ENCODE data around the gene ANTKMT. TPM values are rescaled to one million over a fixed set of nuclear protein-coding genes. Genes with fewer than 3 reads are reported as not detected.

ANTKMT gene
- total RNA-seq, 1 donor, result 25.3 TPM

- DNase-seq (ENCODE audit: low read depth in 2 of 3, low spot score in 2 of 3), result no peak
Measured at GRCh38 chr16:726188-726437, 5.2 kb downstream of the ANTKMT start.

- no peak for DNase-seq (ENCODE audit: low read depth in 2 of 3, low spot score in 2 of 3)
Measured at GRCh38 chr16:726438-727290, 5.7 kb downstream of the ANTKMT start, which contains the start of the genes CCDC78 and HAGHL. Gene CCDC78, minus strand, starts transcription at chr16:726443. Its CDS starts 76 bp downstream, at chr16:726367. Gene HAGHL, plus strand, starts transcription at chr16:727106. Its CDS starts 404 bp downstream, at chr16:727510.

DNA sequence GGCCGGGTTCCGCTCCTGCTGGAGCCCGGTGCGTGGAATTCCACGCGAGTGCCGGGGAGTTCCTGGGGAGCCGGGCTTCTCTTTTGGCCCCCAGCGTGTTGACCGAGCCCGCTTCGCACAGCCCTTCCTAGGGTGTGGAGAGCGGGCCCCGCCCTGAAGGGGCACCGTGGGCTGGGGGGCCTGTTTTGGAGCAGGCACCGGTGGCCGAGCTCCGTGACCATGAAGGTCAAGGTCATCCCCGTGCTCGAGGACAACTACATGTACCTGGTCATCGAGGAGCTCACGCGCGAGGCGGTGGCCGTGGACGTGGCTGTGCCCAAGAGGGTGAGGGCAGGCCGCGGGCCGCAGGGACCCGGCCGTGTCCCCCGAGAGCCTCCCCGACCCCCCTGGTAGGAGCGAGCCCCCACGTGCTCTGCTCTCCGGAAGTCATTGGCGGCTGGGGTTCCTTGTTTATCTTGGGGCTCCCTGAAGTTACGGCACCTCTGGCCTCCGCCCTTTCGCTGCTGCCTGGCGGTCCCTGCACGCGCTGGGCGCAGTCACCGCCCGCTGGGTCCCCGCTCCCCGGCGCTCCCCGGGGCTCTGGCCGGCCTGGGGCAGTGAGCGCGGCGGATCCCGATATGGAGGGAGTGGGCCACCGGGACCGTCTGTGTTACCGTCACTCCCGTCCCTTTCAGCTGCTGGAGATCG is 6.5 kb downstream of the ANTKMT start:
- DNase-seq (ENCODE audit: low read depth in 2 of 3, low spot score in 2 of 3), result no peak

DNA sequence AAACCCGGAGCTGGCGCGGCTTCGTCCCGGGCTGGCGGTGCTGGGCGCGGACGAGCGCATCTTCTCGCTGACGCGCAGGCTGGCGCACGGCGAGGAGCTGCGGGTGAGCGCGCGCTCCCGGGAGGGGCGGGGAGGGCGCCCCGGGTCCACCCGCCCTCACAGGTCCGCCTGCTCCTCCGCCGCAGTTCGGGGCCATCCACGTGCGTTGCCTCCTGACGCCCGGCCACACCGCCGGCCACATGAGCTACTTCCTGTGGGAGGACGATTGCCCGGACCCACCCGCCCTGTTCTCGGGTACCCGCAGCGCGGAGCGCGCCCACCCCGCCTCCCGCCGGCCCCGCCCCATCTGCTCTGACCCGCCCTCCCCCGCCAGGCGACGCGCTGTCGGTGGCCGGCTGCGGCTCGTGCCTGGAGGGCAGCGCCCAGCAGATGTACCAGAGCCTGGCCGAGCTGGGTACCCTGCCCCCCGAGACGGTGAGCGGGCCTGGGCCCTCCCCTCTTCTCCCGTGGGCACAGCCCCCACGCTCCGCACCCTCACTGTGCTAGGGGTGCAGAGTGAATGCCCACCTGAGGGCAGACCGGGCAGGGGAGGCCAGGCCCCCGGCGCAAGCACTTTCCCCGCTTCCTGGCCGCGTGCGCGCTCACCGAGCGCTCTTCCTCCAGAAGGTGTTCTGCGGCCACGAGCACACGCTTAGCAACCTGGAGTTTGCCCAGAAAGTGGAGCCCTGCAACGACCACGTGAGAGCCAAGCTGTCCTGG is 7.4 kb downstream of the ANTKMT start:
- peak in 1 of 3 donors; percentile 47 for DNase-seq (ENCODE audit: low read depth in 2 of 3, low spot score in 2 of 3)

DNA sequence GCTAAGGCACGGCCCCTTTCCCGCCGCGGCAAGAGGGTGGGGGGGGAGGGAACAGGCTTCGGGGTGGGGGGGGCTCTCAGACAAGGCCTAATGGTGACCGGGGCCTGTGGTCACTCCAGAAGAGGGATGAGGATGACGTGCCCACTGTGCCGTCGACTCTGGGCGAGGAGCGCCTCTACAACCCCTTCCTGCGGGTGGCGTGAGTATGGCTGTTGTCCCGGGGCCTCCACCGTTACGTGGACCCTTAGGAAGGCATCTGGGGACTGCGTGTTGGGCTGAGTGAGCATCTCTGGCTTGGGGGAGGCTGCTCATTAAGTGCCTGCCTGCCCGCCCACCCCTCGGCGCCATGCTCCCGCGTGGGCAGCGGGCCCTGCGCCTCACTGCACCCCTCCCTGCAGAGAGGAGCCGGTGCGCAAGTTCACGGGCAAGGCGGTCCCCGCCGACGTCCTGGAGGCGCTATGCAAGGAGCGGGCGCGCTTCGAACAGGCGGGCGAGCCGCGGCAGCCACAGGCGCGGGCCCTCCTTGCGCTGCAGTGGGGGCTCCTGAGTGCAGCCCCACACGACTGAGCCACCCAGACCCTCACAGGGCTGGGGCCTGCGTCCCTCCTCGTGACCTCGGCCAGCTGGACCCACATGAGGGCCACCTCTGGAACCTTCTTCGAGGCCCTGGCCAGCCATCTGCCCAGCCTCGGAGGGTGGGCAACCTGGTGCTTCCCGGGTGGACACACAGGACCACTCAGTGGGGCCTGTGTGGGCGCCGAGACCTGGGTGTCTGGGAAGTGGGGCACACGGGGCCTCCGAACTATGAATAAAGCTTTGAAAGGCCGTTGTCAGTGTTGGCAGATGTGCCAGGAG is 8.2 kb downstream of the ANTKMT start:
- no peak for DNase-seq (ENCODE audit: low read depth in 2 of 3, low spot score in 2 of 3)

DNA sequence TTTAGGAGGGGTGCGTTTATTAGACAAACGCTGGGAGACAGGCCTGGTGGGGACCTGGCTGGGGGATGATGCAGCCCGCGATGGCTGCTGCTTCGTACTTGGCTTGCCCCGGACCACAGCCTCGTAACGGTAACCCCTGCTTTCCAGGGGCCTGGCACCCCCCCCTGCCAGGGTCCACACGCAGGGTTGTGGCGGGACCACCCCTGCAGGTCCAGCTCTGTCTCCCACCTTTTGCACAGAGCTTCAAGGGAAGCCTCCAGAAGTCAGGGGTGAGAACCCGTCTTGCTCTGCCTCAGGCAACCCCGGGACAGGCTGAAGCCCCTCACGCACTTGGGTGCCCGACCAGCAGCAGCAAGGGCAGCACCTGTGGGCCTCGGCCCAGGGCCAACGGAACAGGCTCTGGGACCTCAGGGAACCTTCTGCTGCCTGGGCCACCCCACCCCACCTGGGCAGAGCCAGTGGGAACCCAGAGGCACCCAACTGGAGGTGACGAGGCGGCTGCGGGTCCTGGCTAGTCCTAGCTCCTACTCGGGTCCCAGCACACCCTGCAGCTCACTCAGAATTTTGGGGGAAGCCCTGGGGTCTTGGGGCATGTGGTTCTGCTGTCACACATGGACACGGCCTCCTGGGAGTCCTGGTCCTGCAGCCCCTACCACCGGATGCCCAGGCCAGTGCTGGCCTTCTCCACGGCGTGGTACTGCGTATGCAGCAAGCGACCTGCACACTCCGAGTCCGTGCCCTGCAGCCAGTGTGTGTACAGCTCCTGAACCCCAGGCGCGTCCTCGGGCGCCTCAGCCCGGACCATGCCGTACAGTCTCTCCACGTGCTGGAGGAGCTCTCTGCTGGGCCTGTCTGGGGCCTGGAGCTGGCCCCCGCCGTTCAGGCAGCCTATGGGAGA is 9.1 kb downstream of the ANTKMT start:
- no peak for DNase-seq (ENCODE audit: low read depth in 2 of 3, low spot score in 2 of 3)

DNA sequence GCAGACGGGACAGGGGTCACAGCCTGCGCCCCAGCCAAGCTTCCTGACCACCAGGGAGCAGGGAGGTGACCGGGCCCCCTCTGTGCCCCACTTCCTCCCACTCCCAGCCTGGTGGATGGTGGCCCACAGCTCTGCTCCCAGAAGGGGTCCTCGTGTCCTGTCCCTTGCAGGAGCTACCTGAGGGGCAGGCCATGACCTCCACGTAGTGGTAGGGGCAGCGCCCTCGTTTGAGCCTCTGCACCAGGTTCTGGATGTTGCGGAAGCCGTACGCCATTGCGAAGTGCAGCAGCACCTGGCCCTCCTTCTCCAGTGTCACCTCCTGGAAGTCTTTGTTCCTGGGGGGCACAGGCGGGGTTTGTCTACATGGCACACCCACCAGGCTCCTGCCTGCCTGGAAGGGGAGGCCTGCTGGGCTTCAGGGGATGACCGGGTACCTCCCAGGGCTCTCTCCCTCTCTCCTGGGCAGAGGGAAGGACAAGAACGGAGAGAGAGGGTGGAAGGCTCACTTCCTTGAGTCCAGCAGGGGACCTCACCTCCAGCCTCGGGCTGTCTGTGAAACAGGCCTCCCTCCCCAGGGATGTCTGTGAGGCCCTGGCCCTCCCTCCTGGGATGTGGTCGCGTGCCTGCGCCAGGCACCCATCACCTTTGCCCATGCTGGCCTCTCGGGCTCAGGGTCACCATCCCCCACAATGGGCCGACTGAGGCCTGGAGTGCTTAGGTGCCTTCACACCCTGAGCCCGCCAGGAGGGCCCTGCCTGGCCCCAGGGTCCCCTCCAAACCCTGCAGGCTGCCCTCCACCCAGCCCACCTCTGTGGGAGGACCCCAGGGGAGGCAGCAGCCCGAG is 9.9 kb downstream of the ANTKMT start:
- DNase-seq (ENCODE audit: low read depth in 2 of 3, low spot score in 2 of 3), result no peak

DNA sequence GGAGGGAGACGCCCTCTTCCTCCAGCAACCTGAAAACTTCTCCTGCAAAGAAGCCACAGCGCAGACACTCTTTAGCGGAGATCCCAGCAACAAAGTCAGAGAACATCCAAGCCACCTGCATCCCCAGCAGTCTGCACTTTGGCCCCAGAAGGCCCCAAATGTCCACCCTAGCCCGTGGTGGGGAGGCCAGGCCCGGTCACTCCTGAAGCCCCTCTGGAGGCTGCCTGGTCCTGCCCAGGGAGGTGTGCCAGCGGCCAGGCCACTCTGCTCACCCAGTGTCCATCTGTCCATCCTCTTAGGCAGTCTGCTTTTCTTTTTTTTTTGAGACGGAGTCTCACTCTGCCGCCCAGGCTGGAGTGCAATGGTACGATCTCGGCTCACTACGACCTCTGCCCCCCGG is 11.4 kb downstream of the ANTKMT start:
- no peak for DNase-seq (ENCODE audit: low read depth in 2 of 3, low spot score in 2 of 3)

- DNase-seq (ENCODE audit: low read depth in 2 of 3, low spot score in 2 of 3), result no peak
Measured at GRCh38 chr16:732936-733335, 12.0 kb downstream of the ANTKMT start.

DNA sequence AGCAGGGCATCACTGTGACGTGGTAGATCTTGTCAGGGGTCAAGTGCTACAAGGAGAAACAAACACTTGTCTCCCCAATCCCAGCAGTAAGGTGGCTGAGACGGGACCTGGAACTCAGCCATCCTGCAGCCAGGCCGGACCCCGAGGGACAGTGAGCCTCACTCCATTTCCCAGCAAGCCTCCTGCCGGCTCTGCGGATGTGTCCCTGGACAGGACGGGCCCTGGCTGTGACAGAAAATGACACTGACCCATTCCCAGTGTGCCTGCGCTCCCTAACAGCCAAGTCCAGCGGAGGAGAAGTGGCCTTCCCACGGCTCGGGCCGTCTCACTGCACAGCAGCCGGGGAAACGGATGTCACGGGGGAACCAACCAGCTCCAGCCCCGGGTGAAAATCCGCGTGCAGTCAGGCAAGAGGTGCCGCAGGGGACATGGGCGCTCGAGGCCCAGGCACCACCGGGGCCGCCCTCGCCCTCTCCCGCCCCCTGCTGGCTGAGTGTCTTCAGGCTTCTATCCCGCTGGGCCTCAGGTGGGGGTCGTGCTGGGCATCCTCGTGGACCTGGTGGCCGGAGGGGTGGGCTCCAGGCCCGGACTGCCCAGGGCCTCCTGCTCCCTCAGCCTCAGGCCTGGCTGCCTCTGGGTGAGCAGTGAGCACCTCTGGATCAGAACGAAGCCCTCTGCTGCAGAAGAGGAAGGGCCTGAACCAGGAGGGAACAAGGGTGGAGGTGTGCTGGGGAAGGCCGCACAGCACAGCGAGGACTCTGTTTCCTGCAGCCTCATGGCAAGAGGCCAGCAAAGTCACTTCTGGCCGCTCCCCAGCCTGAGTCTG is 12.6 kb downstream of the ANTKMT start:
- peak in 1 of 3 donors; percentile 46 for DNase-seq (ENCODE audit: low read depth in 2 of 3, low spot score in 2 of 3)

- no peak for DNase-seq (ENCODE audit: low read depth in 2 of 3, low spot score in 2 of 3)
Measured at GRCh38 chr16:734208-734980, 13.4 kb downstream of the ANTKMT start.

DNA sequence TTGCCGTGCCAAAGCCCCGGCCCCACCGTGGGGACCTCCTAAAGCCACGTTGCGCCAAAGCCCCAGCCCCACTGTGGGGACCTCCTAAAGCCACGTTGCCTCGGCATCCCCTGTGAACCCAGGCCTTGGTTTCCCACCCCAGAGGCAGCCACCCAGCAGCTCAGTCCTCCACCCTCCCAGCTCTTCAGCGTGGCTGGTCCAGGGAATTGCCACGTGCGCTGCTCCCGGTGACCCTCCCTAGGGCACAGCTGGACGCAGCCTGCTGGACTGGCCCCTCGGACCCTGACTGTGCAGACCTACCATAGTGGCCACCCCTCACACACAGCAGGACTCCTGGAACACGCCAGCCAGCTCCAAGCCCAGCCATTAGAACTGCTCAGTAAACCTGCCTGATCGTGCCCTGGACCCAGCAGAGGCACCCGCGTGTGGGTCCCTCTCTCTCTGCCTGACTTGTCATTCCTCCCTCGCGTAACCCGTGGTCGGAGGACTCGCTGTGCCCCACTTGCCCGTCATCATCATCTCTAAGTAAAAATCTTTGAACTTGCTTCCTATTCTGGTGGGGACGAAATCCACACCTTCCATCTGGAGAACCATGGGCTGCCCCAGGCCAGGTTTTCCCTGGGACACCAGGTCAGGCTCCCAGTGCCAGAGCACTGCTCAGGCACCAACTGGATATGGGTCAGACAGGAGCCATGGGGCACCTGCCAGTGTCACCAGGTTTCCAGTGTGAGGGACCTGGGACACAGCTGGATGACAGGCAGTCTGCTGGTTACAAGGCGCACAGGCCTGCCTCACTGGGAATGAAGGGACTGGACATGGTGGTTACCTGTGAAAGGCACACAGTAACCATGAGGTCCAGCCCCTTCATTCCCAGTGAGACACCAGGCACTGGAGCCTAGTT is 14.3 kb downstream of the ANTKMT start:
- no peak for DNase-seq (ENCODE audit: low read depth in 2 of 3, low spot score in 2 of 3)

- no peak for DNase-seq (ENCODE audit: low read depth in 2 of 3, low spot score in 2 of 3)
Measured at GRCh38 chr16:735982-736453, 15.1 kb downstream of the ANTKMT start.

GRCh38 chr16:736936-737481 is 16.1 kb downstream of the ANTKMT start:
- DNase-seq (ENCODE audit: low read depth in 2 of 3, low spot score in 2 of 3), result no peak

All from hematopoietic multipotent progenitor cell (in vitro differentiated cells).